GM21528 (cell line): ENCODE measurements around the gene C8G.

Experiments
- ATAC-seq: cut with Tn5 transposase; IDR thresholded peaks from one replicate; pipeline ENCODE4 v1.9.1; 2021; ENCODE audit warnings: mild to moderate bottlenecking, moderate library complexity; ENCODE audit not compliant: unreplicated experiment, low FRiP score

Gene C8G

DNA sequence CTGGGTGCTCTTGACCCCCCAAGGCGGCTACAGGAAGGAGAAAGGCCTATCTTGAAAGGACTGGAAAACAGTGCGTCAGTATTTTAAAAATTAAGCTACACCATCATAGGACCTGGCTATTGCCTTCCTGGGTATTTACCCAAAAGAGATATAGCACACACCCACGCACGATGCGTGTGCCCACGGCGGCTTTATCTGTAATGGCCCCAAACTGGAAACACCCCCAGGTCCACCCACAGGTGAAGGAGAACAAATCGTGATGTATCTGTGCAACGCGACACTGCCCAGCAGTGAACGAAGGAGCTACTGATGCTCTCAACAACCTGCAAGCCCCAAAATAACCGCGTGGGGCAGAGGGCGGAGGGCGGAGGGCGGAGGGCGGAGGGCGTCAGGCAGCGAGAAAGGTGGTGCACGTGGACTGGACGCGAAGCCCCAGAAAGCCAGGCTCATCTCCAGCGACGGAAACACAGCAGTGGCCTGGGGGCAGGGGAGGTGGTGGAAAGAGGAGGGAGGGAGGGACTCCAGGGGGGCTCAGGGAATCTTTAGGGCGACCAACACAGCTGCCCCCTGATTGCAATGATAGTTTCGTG, 19.9 kb downstream of the C8G start:
- ATAC-seq, result no peak

DNA sequence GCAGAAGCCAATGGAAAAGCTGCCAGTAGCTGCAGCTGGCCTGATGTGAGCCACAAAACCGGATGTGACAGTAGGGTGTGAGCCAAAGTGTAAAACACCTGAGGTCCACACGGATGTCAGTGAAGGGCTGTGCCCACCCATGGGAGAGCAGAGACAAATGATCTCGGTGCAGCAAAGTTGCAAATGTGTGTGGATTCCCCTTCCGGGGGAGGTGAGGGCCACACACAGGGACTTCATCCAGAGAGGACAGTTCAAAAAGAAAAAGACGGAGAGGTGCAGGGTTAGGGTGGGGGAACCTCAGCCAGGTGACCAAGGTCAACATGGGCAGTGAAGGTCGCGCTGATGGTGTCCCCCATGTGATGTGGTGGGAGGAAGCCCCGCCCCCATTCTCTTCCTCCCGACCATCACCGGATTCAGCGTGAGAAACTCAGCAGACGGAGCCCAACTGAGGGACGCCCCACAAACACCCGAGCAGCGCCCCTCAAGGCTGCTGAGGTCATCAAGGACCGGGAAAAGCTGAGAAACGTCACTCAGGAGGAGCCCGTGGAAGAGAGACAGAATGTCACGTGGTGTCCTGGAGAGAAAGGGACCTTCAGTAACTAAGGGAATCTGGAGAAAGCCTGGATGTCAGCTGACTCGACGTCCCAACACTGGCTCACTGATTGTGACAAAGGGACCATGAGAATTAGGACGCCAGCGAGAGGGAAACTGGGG, 20.9 kb downstream of the C8G start:
- ATAC-seq, result no peak

DNA sequence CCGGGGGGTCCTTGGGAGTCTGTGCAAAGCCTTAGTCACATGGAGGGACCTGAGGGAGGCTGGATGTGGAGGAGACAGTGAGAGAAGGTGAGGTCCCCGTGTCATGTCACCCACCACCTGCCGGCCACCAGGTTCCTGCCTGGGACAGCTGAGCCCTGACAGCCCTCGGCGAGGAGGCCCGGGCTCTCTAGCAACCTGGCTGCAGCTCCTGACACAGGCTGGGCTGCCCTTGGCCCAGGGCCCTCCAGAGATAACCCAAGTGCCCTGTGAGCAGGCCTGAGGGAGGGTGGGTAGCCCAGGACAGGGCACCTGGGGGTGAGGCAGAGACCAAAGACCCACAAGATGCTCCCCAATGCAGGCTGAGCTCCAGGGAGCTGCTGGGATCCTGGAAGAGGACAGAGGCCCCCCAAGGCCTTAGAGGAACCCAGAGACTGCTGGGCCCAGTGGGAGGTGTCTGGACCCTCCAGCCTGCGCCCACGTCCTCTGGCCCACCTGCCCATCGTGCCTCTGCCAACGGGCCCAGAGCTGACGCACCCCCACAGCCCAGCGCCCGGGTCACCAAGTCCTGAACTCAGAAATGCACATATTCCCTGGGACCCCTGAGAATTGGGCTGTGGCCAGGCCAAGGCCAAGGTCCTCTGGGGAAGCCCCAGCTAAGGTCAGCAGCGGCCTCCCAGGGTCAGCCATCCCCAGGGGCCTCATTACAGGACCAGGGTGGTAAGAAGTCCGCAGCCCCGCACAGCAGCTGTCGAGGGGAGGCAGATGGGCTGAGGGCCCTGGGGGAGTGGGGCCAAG, 23.5 kb downstream of the C8G start:
- ATAC-seq, result no peak

DNA sequence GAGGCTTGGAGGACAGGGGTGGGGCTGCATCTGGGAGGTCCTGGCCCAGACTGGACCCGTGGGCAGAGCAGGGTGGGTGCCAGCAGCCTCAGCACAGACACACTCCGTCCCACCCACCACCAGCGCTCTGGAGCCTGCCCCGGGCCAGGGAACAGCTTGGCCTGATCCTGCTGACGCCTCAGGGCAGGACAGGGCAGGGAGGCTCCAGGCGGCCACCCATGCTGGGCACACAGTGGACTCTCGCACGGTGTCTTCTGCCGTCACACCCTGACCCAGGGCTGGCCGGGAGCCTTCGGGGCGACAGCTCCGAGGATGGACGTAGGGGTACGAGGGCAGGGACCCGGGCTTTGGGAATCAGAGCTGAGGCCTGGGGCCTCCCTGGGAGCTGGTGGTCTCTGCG, 24.1 kb downstream of the C8G start:
- ATAC-seq, result no peak

DNA sequence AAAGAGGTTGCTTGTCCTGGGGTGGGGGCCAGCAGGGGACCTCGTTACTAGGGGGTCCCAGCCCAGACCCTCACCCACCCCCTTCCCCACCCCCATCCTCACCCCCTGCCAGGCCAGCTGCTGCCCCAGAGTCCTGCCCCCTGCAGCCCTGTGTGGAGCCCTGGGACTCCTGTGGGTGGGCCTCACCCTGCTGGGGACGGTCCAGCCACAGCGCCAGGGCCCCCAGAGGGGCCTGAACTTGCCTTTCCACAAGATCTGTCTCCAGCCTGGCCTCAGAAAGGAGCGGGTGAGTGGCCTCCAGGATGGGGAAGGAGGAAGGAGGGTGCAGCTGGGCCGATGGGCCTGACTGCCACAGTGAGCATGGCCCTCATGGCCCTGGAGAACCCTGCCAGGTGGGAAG, 24.7 kb downstream of the C8G start:
- ATAC-seq, result no peak

DNA sequence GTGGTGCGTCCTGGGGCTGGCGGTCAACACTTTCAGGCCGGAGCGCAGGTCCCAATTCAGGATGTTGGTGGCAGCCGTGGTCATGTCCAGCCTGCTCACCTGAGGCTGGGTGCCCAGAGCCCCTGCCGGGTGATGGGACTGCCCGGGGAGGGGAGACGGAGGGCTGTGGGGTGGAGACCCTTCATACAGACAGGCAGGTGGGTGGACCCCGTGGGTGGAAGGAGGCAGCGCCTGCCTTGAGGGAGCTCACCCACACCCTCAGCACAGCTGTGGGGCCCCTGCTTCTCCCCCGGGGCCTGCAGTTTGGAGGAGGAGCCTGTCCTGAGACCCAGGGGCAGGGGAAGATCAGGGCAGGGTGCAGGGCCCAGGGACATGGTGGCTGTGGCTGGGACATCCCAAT, 25.3 kb downstream of the C8G start:
- no peak for ATAC-seq

DNA sequence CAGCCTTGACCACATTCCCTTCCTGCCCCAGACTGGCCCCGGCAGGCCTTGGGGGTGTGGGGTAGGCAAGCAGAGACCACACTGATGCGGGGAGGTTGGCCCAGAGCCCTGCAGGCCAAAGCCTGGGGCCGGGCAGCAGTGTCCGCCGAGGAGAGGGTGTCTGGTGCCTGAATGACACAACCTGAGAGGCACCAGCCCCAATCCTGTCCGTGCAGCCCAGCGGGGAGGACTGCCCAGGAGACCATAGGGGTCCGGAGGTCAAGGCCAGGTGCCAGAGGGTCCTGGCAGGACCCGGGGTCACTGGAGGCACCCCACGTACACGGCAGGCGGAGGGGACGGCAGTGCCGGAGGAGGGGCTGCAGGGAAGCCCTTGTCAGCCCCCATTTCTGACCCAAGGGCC, 26.7 kb downstream of the C8G start:
- ATAC-seq, result no peak

DNA sequence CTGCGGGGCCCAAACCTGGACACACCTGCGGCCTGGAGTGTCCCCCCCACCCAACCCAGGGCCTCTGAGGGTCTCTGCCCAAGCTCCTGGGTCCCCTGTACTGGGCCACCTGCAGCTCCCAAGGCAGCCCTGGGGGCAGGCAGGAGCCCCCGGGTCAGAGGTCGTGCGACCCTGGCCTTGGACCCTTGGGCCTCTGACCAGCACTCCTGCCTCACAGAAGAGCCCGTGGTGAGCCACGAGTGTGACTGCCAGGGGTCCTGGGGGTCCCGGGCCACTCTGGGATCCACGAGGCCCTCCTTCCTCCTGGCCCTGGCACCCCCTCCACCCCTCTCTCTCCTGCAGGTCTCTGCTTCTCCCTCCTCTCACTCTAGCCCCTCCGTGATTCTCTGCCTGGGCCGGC, 27.3 kb downstream of the C8G start:
- ATAC-seq, result no peak

DNA sequence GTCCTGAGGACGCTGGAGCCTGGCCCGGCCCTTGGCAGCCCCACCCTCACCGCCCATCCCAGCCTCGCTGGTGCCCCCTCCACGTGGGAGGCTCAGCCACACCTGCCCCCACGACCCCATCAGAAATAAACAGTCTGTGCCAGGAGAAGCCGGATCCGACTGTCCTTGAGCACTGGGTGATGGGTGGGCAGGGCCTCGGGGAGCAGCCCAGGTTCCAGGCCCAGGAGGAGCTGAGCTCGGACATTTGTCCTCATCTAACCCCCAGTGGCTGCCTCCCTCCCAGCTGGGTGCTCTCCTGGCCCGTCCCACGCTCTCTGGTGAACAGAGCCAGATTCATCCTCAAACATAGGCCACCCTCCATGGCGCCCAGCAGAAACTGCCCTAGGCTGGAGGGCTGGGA, 27.7 kb downstream of the C8G start:
- ATAC-seq, result no peak

DNA sequence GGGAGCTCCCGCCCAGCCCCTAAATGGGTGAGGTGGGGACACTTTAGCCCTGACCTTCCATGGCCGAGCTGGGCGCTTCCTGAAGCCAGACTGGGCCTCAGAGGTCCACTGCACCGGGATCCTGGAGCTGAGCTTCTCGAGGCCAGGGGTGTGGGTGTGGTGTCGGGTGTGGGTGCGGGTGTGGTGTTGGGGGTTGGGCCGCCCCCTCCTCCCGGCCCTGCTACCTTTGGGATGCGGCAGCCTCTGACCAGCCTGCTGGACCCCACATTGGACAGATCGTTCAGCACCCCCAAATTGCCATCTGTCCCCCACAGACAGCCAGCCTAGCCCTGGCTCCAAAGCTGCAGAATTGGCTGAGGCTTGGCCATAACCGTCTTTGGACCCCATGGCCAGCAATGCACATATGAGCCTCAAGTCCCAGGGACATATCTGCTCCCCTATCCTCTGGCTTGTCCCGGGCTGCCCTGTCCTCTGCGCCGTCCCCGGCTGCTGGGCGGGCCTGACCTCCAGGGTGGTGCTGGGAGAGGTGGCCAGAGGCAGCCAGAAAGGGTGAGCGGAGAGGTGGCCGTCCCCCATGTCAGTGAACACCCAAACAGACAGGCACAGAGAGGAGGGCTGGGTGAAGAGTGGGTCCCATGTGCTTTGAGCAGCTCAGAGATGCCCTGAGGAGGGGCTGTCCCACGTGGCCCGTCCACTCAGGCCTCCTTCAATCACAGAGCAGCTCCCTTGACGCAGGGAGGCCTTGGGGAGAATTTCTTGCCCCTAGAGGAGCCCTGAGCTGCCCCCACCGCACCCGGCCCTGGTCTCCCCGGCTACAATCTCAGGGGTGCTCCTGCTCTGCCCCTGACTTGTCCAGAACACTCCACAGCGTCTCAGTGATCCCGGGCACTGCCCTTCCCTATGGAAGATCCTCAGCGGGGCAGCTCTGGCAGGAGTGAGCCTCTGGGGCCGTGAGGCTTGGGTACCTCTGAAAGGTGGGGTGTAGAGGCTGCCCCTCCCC, 28.9 kb downstream of the C8G start:
- ATAC-seq, result no peak

DNA sequence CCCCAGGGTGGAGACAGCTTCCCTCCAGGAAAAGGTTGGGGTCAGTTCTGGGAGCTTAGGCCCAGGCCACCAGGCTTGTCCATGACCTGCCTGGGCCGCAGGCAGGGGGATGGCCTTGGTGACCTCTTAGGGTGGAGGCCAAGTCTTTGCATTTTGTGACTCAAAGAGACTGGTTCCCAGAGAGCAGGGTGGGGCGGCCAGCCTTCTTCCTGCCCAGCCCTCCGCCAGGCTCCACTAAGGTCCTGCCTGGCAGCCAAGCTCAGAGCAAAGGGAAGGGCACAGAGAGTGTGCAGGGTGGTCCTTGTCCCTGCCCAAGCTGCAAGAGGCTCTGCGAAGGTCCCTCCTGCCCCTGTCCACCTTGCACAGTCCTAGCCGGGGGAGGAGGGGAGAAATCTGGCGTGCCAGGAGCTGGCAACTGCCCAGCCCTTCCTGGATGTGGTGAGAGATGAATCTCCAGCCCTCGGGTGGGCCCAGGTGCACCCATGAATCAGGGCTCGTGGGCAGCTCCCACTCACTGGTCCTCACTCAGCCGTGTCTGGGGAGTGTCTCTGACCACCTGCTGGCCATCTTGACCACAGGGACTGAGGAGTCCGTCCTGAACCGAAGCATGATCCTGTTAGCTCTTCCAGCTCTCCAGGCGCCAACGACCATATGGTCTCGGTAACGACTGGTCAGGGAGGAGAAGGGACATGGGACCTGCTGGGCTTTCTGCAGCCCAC, 29.9 kb downstream of the C8G start:
- ATAC-seq, result no peak

DNA sequence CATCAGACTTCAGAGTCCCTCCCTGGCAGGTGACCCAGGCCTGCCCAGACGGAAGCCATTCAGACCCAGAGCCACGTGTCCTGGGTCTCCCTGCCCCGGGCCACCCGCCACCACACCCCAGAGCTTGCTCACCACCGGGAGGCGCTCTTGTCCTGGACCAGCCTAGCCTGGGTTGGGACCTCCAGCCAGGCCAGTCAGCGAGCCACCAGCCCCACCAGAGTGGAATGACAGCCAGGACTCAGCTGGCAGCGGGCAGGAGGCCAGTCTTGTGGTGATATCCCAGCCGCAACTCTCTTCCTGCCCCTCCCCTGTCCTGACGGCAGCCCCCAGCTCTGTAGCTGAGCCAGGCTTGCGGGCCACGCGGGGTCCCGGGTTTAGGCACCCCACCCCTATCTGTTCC, 30.6 kb downstream of the C8G start:
- ATAC-seq, result no peak

DNA sequence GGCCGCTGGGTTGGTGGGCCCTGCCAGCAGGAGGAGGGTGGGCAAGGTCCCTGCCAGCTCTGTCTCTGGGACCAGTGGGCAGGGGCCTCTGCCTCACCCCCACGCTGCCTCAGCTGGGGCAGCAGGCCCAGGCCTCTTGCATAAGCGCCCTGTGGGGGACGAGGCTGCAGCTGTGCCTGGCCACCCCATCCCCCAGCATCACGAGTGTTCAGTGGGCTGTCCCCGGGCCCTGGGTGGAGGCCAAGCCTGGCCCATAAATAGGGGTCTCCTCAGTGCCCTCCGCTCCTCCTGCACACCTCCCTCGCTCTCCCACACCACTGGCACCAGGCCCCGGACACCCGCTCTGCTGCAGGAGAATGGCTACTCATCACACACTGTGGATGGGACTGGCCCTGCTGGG, 32.2 kb downstream of the C8G start, which contains the start of gene PTGDS:
TSS of gene PTGDS (plus strand) at position 282 of the 400 bp plus-strand sequence. CDS start at position 357, 75 bp downstream.
- no peak for ATAC-seq

DNA sequence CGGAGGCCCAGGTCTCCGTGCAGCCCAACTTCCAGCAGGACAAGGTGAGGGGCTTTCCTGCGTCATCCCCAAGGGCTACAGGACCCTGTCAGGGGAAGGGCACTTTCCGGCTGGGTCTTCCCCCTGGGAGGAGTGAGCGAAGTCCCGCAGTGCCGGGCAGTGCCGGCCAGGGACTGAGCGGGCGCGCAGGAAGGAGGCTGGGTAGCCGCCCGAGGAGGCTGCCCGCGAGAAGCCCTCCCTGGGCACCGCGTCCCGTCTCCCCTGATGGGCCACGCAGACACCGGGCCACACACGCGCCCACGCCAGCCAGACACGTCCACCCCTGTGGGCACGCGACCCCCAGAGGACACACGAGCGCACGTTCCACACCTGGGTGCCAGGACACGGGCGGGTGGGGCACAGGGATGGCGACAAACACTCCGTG, 32.6 kb downstream of the C8G start:
- ATAC-seq, result no peak

DNA sequence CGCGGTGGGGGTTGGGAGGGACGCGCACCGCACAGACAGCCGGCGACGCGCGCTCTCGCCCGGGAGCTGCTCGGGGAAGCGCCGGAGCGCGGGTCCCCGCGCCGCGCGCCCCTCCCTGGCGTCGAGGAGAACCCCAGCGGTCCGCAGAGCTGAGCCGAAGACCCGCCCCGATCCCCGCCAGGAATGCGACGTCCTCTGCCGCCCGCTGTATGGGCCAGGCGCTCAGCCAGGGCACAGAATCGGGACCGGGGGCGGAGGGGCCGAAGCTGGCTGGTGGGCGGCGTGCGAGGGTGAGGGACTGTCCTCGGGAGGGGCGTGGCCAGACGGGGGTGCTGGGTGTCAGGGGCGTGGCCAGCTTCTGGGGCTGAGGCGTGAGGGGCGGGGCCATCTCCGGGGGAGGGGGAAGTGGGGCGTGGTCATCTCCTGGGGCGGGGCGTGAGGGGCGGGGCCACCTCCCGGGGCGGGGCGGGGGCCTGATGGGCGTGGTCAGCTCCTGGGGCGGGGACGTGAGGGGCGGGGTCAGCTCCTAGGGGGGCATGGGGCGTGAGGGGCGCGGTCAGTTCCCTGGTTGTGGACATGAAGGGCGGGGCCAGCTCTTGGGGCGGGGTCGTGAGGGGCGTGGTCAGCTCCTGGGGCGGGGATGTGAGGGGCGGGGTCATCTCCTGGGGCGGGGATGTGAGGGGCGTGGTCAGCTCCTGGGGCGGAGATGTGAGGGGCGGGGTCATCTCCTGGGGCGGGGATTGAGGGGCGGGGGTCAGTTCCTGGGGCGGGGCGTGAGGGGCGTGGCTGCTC, 33.2 kb downstream of the C8G start:
- no peak for ATAC-seq

DNA sequence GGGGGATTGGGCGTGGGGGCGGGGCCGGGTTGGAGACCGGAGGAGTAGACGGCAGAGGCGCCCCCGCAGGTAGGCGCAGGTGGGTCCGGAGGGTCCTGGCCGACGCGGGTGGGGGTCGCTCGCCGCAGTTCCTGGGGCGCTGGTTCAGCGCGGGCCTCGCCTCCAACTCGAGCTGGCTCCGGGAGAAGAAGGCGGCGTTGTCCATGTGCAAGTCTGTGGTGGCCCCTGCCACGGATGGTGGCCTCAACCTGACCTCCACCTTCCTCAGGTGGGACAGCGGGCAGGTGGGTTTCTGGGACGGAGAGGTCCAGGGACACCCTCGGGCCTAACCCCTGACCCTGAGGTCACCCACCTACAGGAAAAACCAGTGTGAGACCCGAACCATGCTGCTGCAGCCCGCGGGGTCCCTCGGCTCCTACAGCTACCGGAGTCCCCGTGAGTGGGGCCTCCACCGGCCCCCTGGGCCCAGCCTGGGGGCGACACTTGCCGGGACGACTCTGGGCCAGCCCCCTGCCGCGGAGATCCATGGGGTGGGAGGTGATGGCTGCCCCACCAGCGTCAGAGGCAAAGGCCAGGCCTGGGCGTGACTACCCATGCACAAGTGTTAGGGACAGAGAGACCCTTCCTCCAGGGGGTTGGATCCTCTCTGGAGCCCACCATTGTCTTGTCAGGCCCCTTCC, 34.0 kb downstream of the C8G start:
- no peak for ATAC-seq

DNA sequence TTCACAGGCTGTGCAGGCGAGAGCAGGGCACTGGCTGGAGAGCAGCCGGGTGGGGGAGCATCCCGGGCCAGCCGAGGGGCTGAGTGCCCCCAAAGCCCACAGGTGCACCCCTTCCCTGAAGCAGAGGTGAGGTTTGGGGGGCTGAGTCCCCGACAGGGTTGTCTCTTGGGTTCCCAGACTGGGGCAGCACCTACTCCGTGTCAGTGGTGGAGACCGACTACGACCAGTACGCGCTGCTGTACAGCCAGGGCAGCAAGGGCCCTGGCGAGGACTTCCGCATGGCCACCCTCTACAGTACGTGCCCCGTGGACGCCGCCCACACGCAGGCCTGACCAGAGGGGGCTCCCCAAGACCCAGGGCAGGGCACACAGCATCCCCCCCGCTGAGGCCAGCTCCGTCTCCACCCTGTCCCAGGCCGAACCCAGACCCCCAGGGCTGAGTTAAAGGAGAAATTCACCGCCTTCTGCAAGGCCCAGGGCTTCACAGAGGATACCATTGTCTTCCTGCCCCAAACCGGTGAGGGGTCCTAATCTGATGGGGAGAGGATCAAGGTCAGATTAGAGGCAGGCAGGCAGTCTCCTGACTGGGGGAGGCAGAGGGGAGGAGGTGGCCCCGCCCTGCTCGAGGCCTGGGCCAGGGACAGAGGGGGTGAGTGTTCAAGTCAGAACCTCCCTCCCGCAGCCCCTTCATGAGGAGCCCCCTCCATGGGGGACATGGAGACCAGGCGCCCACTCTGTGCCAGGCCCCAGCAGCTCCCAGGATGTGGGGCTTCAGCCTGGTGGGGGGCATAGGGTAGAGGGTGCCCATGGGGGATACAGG, 34.9 kb downstream of the C8G start:
- ATAC-seq, result no peak
